H1 (cell line): Measurements from ENCODE around the gene MKNK2. TPM values are rescaled to one million over a fixed set of nuclear protein-coding genes. Genes with fewer than 3 reads are reported as not detected.

ENCODE experiments used
- BACH1 ChIP-seq: IDR thresholded peaks from 2 replicates; pipeline ENCODE4 v1.6.1; 2012; ENCODE audit warnings: low read length, improper control_type of control experiment
- polyA plus RNA-seq, 7 experiments: library from polyadenylated mRNA; depleted of rRNA in 3 of 7; stranded (reverse) in 5 of 7; unstranded in 2 of 7; fragments of >200 nt in 5 of 7; fragments of 200-250 nt in 2 of 7; gene quantifications; 1 replicate in 5 of 7; 2 replicates in 1 of 7; 4 replicates in 1 of 7; pipeline versions ENCODE4 v1.2.1 to v1.2.3, GENCODE V29; 2011 to 2013; ENCODE audit warnings: missing spikeins in 2 of 7, mixed read lengths in 2 of 7
- total RNA-seq: library from RNA; stranded (reverse); fragmentation: NEBNext Ultra II Directional; extraction: Animal tissue kit (Norgen Biotek cat#: 25700); gene quantifications from 2 replicates; pipeline ENCODE4 v1.2.1, GENCODE V29; 2021

The MKNK2 gene
- total and polyA plus RNA-seq, 2 of the 8 experiments (the other 6 are each of a cell fraction or from before 2014, with no cell fraction given), result 163 to 166 TPM

DNA sequence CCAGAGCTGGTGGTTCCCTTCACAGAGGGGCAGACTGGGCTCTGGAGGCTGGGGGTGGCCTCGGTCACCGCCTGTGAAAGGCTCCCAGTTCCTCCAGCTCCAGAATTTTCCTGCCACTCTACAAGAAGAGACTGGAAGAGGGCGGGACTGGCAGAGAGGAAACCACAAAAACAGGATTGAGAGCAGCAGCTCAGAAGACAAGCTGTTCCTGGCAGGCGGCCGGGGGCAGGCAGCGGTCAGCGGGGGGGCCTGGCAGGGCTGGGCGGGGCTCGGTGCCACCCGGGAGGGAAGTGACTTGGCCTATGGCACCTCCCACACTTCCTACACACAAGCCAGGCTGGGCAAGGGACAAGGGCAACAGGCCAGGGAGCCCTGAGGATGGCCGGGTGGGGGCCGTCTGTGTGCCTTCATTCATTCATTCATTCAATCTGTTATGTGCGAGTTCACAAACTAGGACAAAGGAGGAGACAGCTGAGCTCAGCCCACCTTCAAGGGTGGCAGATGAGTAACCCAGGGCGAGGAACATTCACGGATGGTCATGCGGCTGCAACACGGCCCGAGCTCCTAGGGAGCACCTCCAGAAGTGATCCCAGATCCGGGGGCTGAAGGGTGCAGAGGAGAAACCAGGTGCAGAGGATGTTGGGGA, 18.6 kb downstream of the MKNK2 start (continued):
- no peak for TF ChIP-seq BACH1
- TF ChIP-seq, all 59 proteins: peak for 0
